Right cardiac atrium (tissue), 5 donors: Measurements from ENCODE around the gene DDN. TPM values are rescaled to one million over a fixed set of nuclear protein-coding genes. Genes with fewer than 3 reads are reported as not detected.
A peak's percentile ranks its signal among the peaks of the same experiment; 100 is the strongest.

Experiments used
- ATAC-seq, 2 donors: fragments of 200-7000 bp; cut with Tn5 transposase; one replicate each; pipeline versions ENCODE4 v1.8.0 to v1.9.1; 2020; ENCODE audit warnings: moderate library complexity in 2 of 2, mild to moderate bottlenecking in 1 of 2
- DNase-seq, 3 donors: peaks; one replicate each; pipeline ENCODE4 v3.0.0-alpha.2; 2020
- H3K27ac ChIP-seq: one replicate; pipeline ENCODE4 v1.5.1; 2013; ENCODE audit warnings: mild to moderate bottlenecking, low read length, control low read depth, moderate library complexity
- H3K27me3 ChIP-seq: one replicate; pipeline ENCODE4 v1.6.1; 2013; ENCODE audit not compliant: control insufficient read depth, insufficient read depth
- H3K4me1 ChIP-seq: one replicate; pipeline ENCODE4 v1.6.1; 2013; ENCODE audit warnings: low read length; ENCODE audit not compliant: control insufficient read depth, insufficient read depth
- H3K4me3 ChIP-seq: one replicate; pipeline ENCODE4 v1.5.1; 2013; ENCODE audit warnings: low read length, control low read depth
- H3K9me3 ChIP-seq: one replicate; pipeline ENCODE4 v1.6.1; 2013; ENCODE audit warnings: low read length; ENCODE audit not compliant: control insufficient read depth
- WGBS: extraction: QIAGEN DNeasy Blood & Tissue Kit; methylation state at CpG from one replicate; pipeline ENCODE4 v1.1.7; 2013; 5-methylcytosine and 5-hydroxymethylcytosine counted together
- intact Hi-C, 4 donors: fragments of 100-400 bp; cut with DNase I; formaldehyde crosslinking; loops; one replicate each; pipeline versions ENCODE4 v1.11.0 to v1.14.0; 2022 to 2023
- polyA plus RNA-seq: library from polyadenylated mRNA; stranded (reverse); fragments of 200-250 nt; gene quantifications from one replicate; pipeline ENCODE4 v1.2.3, GENCODE V29; 2013
- total RNA-seq, 4 donors: library from RNA; stranded (reverse); fragmentation: NEBNext Ultra II Directional; extraction: Animal tissue kit (Norgen Biotek cat#: 25700); gene quantifications; one replicate each; pipeline ENCODE4 v1.2.1, GENCODE V29; 2021
- donor health status: healthy with polysubstance abuse.
- donor health status: DM: no; HTN: yes; CAD: no.
- donor health status: DM: no; HTN: no; CAD: no.
- donor health status: DM: no; HTN: yes; CAD: no; lungs with severe emphysema.
- donor health status: DM: yes; HTN: yes; CAD: no.

DDN gene
- total and polyA plus RNA-seq, 5 donors, result 0.42 to 2.8 (median 1.2) TPM

- no peak overlapping the region for H3K4me3 ChIP-seq
- H3K4me1 ChIP-seq, result peaks cover 5% of the 10 kb centered on the region
- H3K27ac ChIP-seq, result no peak overlapping the region
- ATAC-seq (no peak), DNase-seq (no peak)
- intact Hi-C loops, result no loop called here
- H3K27me3 ChIP-seq, result no peaks in the 10 kb centered on the region
- no peaks in the 10 kb centered on the region for H3K9me3 ChIP-seq
Observed at GRCh38 chr12:49012739-49013138, 13.6 kb upstream of the DDN start.

GRCh38 chr12:49010092-49010668 is 11.0 kb upstream of the DDN start:
- Histone ChIP-seq H3K9me3 (no peaks in the 10 kb centered on the region), H3K27me3 (no peaks in the 10 kb centered on the region), H3K4me3 (no peak overlapping the region), H3K27ac (no peak overlapping the region), H3K4me1 (peaks cover 5% of the 10 kb centered on the region)
- no peak for DNase-seq
- 93% methylated on average over 3 of the region's 3 CpGs for WGBS
- intact Hi-C loops, result no loop called here
- ATAC-seq, result no peak

GRCh38 chr12:49008943-49009342 is 9.8 kb upstream of the DDN start:
- no peak for DNase-seq
- Histone ChIP-seq H3K9me3 (no peaks in the 10 kb centered on the region), H3K27ac (no peak overlapping the region), H3K4me1 (no peaks in the 10 kb centered on the region), H3K4me3 (no peak overlapping the region), H3K27me3 (no peaks in the 10 kb centered on the region)
- 91% methylated on average over 1 of the region's 1 CpG for WGBS
- intact Hi-C loops, result no loop called here
- ATAC-seq, result no peak

GRCh38 chr12:49000346-49000745 is 1.2 kb upstream of the DDN start:
- peak overlapping the region; percentile 50 for H3K27ac ChIP-seq
- intact Hi-C loops, result no loop called here
- H3K27me3 ChIP-seq, result no peaks in the 10 kb centered on the region
- H3K9me3 ChIP-seq, result no peaks in the 10 kb centered on the region
- H3K4me1 ChIP-seq, result peaks cover 7% of the 10 kb centered on the region
- H3K4me3 ChIP-seq, result no peak overlapping the region
- DNase-seq (no peak), ATAC-seq (no peak)
- WGBS, result 87% methylated on average over 2 of the region's 2 CpGs

GRCh38 chr12:48998497-48999353 is 450 bp downstream of the DDN start:
- H3K27ac ChIP-seq, result no peak overlapping the region
- peak overlapping the region; percentile 11 for H3K4me3 ChIP-seq
- 1% methylated on average over 48 of the region's 48 CpGs for WGBS
- H3K27me3 ChIP-seq, result no peaks in the 10 kb centered on the region
- no peaks in the 10 kb centered on the region for H3K9me3 ChIP-seq
- ATAC-seq (no peak), DNase-seq (peak in 1 of 3 donors; percentile 69)
- H3K4me1 ChIP-seq, result peaks cover 7% of the 10 kb centered on the region
- intact Hi-C loops, result loop anchor here in 1 of 4 donors (5.0 kb wide), 1 partner anchor 146 kb away; the partner anchor contains the start of gene DDX23

- intact Hi-C loops, result loop anchor here in 1 of 4 donors (5.0 kb wide), 1 partner anchor 146 kb away; the partner anchor contains the start of gene DDX23
Observed at GRCh38 chr12:48997719-48998496, 1.3 kb downstream of the DDN start.

GRCh38 chr12:48996794-48997718 is 2.1 kb downstream of the DDN start:
- WGBS, result 5% methylated on average over 71 of the region's 71 CpGs
- no peaks in the 10 kb centered on the region for H3K9me3 ChIP-seq
- ATAC-seq (peak; percentile 68 to 72), DNase-seq (peak; percentile 81 to 92 (median 91))
- H3K4me1 ChIP-seq, result peaks cover 7% of the 10 kb centered on the region
- intact Hi-C loops, result loop anchor here in 1 of 4 donors (5.0 kb wide), 1 partner anchor 145 kb away; the partner anchor contains the start of gene DDX23
- H3K27ac ChIP-seq, result no peak overlapping the region
- peak overlapping the region; percentile 31 for H3K4me3 ChIP-seq
- H3K27me3 ChIP-seq, result no peaks in the 10 kb centered on the region

More at GRCh38 chr12:48997719-48998496, 1.3 kb downstream of the DDN start:
- peak overlapping the region; percentile 31 for H3K4me3 ChIP-seq
- DNase-seq (peak in 2 of 3 donors; percentile 64 to 74), ATAC-seq (peak; percentile 4 to 20)
- H3K9me3 ChIP-seq, result no peaks in the 10 kb centered on the region
- H3K4me1 ChIP-seq, result peaks cover 7% of the 10 kb centered on the region
- 4% methylated on average over 57 of the region's 57 CpGs for WGBS
- no peak overlapping the region for H3K27ac ChIP-seq
- no peaks in the 10 kb centered on the region for H3K27me3 ChIP-seq

- Histone ChIP-seq H3K27ac (no peak overlapping the region), H3K9me3 (no peaks in the 10 kb centered on the region), H3K4me1 (peaks cover 7% of the 10 kb centered on the region), H3K27me3 (no peaks in the 10 kb centered on the region), H3K4me3 (peak overlapping the region; percentile 17)
- 5% methylated on average over 32 of the region's 32 CpGs for WGBS
- intact Hi-C loops, result loop anchor here in 1 of 4 donors (5.0 kb wide), 1 partner anchor 143 kb away; the partner anchor contains the start of gene DDX23
- ATAC-seq (peak; percentile 73 to 74), DNase-seq (peak; percentile 82 to 93 (median 91))
Observed at GRCh38 chr12:48995086-48995879, 3.9 kb downstream of the DDN start.

GRCh38 chr12:48994224-48995085 is 4.7 kb downstream of the DDN start:
- intact Hi-C loops, result loop anchor here in 1 of 4 donors (5.0 kb wide), 1 partner anchor 142 kb away; the partner anchor contains the start of gene DDX23
- WGBS, result 21% methylated on average over 32 of the region's 32 CpGs

More at GRCh38 chr12:48994224-48995085, 4.7 kb downstream of the DDN start:
- no peaks in the 10 kb centered on the region for H3K27me3 ChIP-seq
- DNase-seq (peak in 1 of 3 donors; percentile 53), ATAC-seq (no peak)
- no peak overlapping the region for H3K27ac ChIP-seq
- H3K9me3 ChIP-seq, result no peaks in the 10 kb centered on the region
- H3K4me3 ChIP-seq, result no peak overlapping the region
- peaks cover 4% of the 10 kb centered on the region for H3K4me1 ChIP-seq
